ENCODE measurements around the gene ANTKMT. TPM values are rescaled to one million over a fixed set of nuclear protein-coding genes. Genes with fewer than 3 reads are reported as not detected.

ANTKMT gene
- total RNA-seq, 1 donor from 2014 or later: 111 TPM

DNA sequence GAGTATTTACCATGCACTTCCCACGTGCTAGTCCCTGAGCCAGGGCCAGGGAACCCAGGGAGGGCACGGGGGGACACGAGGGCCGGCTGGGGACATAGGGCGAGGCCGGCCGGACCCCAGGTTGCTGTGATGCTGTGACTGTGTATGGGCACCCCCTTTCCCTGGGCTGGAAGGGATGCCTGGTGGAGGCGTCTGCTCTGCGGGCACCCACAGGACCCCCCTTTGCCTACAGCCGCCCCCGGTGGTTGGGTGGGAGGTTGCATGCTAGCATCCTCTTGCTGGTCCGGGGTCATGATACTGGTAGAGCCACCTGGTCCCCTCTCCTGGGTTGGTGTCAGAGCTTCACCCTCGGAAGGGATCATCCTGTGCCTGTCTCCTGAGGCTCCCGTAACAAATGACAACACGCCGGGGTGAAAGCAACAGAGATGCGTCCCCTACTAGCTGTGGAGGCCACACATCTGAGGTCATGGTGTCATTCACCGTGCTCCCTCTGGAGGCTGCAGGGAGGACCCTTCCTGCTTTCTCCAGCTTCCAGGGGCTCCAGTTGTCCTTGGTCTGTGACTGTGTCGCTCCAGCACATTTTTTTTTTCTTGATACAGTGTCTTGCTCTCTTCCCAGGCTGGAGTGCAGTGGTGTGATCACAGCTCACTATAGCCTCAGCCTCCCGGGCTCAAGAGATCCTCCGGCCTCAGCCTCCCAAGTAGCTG lies 23.0 kb downstream of the ANTKMT start:
- peak; percentile 23 for TF ChIP-seq CTCF (conservative IDR thresholded peaks at IDR 0.05; ENCODE audit: low read depth, low read length)
- H3K4me3 ChIP-seq (ENCODE audit: low read depth, low read length): no peak overlapping the region
- DNase-seq (ENCODE audit: low read depth): no peak

DNA sequence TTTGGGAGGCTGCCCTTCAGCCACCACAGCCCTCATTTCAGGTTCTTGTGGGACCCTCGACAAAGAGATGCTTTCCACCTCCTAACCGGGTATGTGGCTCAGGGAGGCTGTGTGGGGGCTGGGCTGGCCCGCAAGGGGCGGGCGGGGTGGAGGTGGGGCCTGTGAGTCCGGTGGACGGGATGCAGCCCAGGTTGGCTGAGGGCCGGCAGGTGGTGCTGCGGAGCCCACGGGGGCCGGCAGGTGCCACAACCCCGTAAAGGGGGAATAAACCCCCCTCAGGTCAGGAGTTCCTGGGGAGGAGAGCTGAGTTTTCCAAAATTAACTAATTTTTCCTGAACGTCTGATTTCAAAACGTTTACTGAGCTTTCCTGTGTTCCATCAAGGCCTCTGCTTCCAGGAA lies 24.8 kb downstream of the ANTKMT start:
- no peak overlapping the region for H3K4me3 ChIP-seq (ENCODE audit: low read depth, low read length)
- peak; percentile 67 for TF ChIP-seq CTCF (conservative IDR thresholded peaks at IDR 0.05; ENCODE audit: low read depth, low read length)
- no peak for DNase-seq (ENCODE audit: low read depth)

GRCh38 chr16:746637-747036 lies 25.7 kb downstream of the ANTKMT start:
- no peak for DNase-seq (ENCODE audit: low read depth)
- H3K4me3 ChIP-seq (ENCODE audit: low read depth, low read length): no peak overlapping the region
- TF ChIP-seq CTCF (conservative IDR thresholded peaks at IDR 0.05; ENCODE audit: low read depth, low read length): no peak

- DNase-seq (ENCODE audit: low read depth): no peak
- H3K4me3 ChIP-seq (ENCODE audit: low read depth, low read length): no peak overlapping the region
Measured at GRCh38 chr16:747978-748746, 27.2 kb downstream of the ANTKMT start.

GRCh38 chr16:749010-749409 lies 28.1 kb downstream of the ANTKMT start:
- H3K4me3 ChIP-seq (ENCODE audit: low read depth, low read length): no peak overlapping the region
- no peak for TF ChIP-seq CTCF (conservative IDR thresholded peaks at IDR 0.05; ENCODE audit: low read depth, low read length)
- DNase-seq (ENCODE audit: low read depth): no peak

More at GRCh38 chr16:747978-748746, 27.2 kb downstream of the ANTKMT start:
- TF ChIP-seq CTCF (conservative IDR thresholded peaks at IDR 0.05; ENCODE audit: low read depth, low read length): no peak

DNA sequence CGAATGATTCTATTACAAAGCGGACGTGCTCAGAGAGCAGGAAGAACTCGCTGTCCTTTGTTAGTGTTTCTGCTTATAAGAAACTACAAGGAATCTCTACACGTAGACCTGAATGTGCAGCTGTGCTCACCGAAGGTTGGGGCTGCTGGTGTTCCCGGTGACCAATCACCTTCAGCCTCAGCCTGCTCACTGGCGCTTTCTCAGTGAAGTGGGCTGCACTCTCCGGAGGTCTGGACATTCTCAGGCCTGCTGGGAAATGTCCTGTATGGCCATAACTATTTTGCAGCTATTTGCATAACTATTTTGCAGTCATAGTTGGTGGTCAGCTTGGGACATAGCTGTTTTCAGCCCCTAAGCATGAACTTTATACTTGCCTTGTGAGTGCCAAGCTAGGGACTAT lies 29.5 kb downstream of the ANTKMT start:
- DNase-seq (ENCODE audit: low read depth): no peak
- no peak for TF ChIP-seq CTCF (conservative IDR thresholded peaks at IDR 0.05; ENCODE audit: low read depth, low read length)
- H3K4me3 ChIP-seq (ENCODE audit: low read depth, low read length): no peak overlapping the region

All from epithelial cell of proximal tubule (primary cell).